Esophagus mucosa (tissue), 1 donor: Measurements from ENCODE around the gene FAF1. TPM values are rescaled to one million over a fixed set of nuclear protein-coding genes. Genes with fewer than 3 reads are reported as not detected.
A peak's percentile ranks its signal among the peaks of the same experiment; 100 is the strongest.
"Not testable (repeated sequence)": the region's sequence is repeated elsewhere in the genome, so short reads cannot be mapped to it uniquely, and the experiment has no call there.

Experiments used
- ATAC-seq: fragments of 200-7000 bp; cut with Tn5 transposase; one replicate; pipeline ENCODE4 v1.9.1; 2020
- total RNA-seq: library from RNA; stranded (reverse); gene quantifications from one replicate; pipeline ENCODE4 v1.2.4, GENCODE V29; 2023
- donor health status: DM: yes; HTN: yes; CAD: no.

The FAF1 gene
- 47.5 TPM for total RNA-seq

GRCh38 chr1:50959913-50960844 lies at the start of gene FAF1:
Gene FAF1, minus strand, starts transcription at chr1:50960267. Its CDS starts 456 bp downstream, at chr1:50959811.
- peak; percentile 99 for ATAC-seq

GRCh38 chr1:51009381-51009780 lies 49.3 kb upstream of the FAF1 start:
- ATAC-seq = no peak

GRCh38 chr1:51005549-51005948 lies 45.5 kb upstream of the FAF1 start:
- not testable (repeated sequence) for ATAC-seq

- ATAC-seq = no peak
Measured at GRCh38 chr1:51002516-51002915, 42.4 kb upstream of the FAF1 start.

GRCh38 chr1:51000651-51001050 lies 40.6 kb upstream of the FAF1 start:
- no peak for ATAC-seq

- ATAC-seq = no peak
Measured at GRCh38 chr1:51000160-51000559, 40.1 kb upstream of the FAF1 start.

GRCh38 chr1:50999375-50999774 lies 39.3 kb upstream of the FAF1 start:
- ATAC-seq = not testable (repeated sequence)

GRCh38 chr1:50996083-50996482 lies 36.0 kb upstream of the FAF1 start:
- ATAC-seq = no peak

- ATAC-seq = no peak
Measured at GRCh38 chr1:50995651-50996050, 35.6 kb upstream of the FAF1 start.

GRCh38 chr1:50994997-50995396 lies 34.9 kb upstream of the FAF1 start:
- ATAC-seq = no peak

GRCh38 chr1:50993645-50994044 lies 33.6 kb upstream of the FAF1 start:
- no peak for ATAC-seq

GRCh38 chr1:50992532-50993318 lies 32.7 kb upstream of the FAF1 start:
- ATAC-seq = no peak

GRCh38 chr1:50989694-50990093 lies 29.6 kb upstream of the FAF1 start:
- no peak for ATAC-seq

- no peak for ATAC-seq
Measured at GRCh38 chr1:50986653-50987052, 26.6 kb upstream of the FAF1 start.

GRCh38 chr1:50985094-50985493 lies 25.0 kb upstream of the FAF1 start:
- ATAC-seq = no peak

- no peak for ATAC-seq
Measured at GRCh38 chr1:50983219-50983802, 23.2 kb upstream of the FAF1 start.

- ATAC-seq = no peak
Measured at GRCh38 chr1:50982611-50983010, 22.5 kb upstream of the FAF1 start.

GRCh38 chr1:50981741-50982140 lies 21.7 kb upstream of the FAF1 start:
- ATAC-seq = no peak

- no peak for ATAC-seq
Measured at GRCh38 chr1:50980505-50980904, 20.4 kb upstream of the FAF1 start.

- no peak for ATAC-seq
Measured at GRCh38 chr1:50979937-50980336, 19.9 kb upstream of the FAF1 start.

GRCh38 chr1:50978852-50979781 lies 19.1 kb upstream of the FAF1 start:
- no peak for ATAC-seq
